ENCODE data around the gene CLIC4.
"Not testable (repeated sequence)": the region's sequence is repeated elsewhere in the genome, so short reads cannot be mapped to it uniquely, and the experiment has no call there.

CLIC4 gene
- total RNA-seq = 6.1 to 31.1 (median 10.0) reads per million in 4 experiments

DNA sequence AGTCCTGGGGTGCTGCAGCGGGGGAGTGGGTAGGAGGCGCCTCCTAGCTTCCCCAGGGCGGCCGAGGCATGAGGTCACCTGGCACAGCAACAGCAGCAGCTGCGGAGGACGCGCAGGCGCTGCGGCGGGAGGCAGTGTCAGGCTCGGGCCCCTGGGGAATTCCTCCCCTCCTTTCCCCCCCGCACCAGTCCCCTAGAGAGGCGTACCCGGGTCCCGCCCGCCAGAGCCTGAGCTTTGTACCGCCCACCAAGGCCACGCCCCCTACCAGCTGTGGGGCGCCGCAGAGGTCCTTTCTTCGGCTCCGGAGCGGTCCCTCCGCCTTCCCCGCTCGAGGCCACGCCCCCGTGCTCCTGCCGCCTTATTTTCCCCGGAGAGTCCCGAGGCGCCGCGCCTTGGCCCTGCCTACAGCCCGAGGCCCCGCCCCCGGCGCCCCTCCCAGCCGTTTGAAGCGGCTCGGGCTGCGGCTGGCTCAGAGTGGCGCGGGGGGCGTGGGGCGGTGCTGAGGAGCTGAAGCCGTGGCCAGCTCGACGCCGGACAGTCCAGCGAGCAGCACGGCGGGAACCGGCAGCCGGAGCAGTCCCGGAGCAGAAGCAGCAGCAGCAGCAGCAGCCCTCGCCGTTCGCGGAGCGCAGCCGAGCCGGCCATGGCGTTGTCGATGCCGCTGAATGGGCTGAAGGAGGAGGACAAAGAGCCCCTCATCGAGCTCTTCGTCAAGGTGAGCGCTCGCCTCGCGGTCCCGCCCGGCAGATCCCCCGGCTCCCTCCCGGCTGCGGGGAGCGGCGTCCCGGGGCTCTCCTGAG lies at the start of gene CLIC4:
CLIC4 (plus strand) TSS at position 537 of the 800 bp plus-strand sequence; CDS start at position 644, 107 bp downstream.
- peak; percentile 99 for DNase-seq

DNA sequence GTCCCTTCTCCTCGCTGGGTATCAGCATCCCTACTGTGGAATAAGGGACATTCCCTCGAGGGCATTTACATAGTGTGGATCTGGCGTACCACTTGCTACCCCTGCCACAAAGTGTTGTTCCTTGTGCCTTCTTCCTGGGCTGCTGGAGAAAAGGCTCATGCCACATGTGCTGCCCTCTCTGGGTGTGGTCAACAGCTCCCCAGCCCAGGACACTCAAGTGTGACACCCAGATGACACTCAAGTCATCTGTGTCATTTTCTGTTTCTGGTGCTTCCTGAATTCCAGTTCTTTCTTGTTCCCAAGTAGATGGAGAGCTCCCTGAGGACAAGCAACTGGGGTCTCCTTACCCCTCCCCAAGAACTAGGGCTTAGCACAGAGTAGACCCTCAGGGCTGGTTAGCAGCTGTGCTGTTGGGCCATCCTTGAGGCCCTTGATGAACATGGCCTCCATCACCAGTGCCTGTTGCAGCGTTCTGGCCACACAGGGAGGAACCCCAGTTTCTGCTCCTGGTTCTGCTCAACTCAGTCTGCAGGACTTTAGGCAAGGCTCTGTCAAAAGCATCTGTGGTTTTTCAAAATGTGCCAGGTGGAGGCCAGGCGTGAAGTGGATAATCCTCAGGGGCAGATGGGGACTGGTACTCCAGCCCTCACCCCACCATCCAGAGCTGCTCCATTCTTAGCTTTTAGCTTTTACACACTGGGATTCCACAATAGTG lies 49.0 kb upstream of the CLIC4 start:
- no peak for DNase-seq

DNA sequence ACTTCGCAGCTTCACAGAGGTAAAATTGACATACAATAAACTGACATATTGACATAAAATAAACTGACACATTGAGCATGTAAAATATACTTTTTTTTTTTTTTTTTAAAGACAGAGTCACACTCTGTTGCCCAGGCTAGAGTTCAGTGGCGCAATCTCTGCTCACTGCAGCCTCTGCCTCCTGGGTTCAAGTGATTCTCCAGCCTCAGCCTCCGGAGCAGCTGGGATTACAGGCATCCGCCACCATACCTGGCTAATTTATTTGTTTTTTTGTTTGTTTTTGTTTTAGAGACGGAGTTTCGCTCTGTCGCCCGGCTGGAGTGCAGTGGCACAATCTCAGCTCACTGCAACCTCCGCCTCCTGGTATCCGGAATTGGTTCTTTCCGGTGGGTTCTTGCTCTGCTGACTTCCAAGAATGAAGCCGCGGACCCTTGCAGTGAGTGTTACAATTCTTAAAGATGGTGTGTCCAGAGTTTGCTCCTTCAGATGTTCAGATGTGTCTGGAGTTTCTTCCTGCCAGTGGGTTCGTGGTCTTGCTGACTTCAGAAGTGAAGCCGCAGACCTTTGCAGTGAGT lies 48.4 kb upstream of the CLIC4 start:
- no peak for DNase-seq

DNA sequence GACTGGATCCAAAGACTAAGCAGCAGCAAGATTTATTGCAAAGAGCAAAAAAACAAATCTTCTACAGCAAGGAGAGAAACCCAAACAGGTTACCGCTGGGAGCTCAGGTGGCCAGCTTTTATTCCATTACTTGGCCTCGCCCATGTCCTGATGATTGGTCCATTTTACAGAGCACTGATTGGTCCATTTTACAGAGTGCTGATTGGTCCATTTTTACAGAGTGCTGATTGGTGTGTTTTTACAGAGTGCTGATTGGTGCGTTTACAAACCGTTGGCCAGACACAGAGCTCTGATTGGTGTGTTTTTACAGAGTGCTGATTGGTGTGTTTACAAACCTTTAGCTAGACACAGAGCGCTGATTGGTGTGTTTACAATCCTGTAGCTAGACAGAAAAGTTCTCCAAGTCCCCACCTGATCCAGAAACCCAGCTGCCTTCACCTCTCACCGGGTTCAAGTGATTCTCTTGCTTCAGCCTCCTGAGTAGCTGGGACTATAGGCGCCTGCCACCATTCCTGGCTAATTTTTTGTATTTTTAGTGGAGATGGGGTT lies 47.7 kb upstream of the CLIC4 start:
- DNase-seq = not testable (repeated sequence)

DNA sequence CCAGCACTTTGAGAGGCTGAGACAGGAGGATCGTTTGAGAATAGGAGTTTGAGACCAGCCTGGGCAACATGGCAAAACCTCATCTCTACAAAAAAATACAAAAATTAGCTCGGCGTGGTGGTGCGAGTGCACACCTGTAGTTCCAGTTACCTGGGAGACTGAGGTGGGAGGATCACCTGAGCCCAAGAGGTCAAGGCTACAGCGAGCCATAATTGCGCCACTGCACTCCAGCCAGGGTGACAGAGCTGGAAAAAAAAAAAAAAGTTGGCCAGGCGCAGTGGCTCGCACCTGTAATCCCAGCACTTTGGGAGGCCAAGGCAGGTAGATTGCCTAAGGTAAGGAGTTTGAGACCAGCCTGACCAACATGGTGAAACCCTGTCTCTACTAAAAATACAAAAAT lies 46.9 kb upstream of the CLIC4 start:
- DNase-seq = not testable (repeated sequence)

DNA sequence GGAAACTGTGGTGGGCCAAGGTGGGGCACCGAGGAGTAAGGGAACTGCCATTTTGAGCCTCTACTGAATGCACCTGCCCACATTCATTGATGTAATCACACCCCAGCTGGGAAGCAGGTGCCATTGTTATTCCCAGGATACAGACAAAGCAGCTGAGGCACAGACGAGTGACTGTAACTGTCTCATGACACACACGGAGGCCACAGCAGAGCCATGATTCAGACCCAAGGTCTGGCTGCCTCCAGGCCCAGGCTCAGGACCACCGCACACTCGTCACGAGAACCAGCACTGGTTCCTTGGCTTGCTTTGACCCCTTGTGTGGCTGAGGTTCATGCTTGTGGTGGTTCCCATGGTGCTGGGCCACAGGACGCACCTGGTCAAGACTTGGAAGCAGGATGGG lies 45.6 kb upstream of the CLIC4 start:
- DNase-seq = no peak

DNA sequence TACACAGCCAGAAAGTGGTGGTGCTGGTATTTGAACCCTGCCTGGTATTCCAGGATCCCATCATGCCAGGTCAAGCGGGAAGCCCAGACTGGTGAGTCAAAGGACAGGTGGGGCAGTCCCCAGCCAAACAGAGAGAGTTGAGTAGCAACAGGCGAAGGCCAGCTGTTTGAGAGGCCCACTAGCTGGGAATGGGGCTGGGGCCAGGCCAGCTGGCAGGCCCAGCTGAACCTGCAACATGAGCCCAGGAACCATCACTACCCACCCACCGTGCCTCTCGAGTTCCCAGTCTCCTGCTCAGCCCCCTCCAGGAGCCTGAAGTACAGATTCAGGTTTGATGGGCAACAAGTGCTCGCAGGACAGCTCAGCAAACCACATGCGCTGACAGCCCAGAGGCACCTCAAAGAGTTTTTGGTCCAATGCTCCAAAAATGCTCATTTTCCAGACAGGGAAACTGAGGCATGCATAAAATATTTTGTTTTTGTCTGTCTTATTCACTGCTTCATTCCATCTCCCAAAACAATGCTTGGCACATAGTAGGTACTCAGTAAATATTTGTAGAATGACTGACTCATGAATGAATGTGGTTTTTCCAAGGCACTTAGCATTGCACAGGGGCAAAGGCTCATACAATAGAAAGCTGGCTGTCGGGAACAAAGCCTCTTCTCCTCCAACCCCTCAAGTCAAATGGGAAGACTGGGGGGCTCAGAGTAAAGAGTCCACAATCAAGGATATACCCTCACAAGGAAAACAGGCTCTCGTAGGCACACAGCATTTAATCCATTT lies 42.5 kb upstream of the CLIC4 start:
- no peak for DNase-seq

DNA sequence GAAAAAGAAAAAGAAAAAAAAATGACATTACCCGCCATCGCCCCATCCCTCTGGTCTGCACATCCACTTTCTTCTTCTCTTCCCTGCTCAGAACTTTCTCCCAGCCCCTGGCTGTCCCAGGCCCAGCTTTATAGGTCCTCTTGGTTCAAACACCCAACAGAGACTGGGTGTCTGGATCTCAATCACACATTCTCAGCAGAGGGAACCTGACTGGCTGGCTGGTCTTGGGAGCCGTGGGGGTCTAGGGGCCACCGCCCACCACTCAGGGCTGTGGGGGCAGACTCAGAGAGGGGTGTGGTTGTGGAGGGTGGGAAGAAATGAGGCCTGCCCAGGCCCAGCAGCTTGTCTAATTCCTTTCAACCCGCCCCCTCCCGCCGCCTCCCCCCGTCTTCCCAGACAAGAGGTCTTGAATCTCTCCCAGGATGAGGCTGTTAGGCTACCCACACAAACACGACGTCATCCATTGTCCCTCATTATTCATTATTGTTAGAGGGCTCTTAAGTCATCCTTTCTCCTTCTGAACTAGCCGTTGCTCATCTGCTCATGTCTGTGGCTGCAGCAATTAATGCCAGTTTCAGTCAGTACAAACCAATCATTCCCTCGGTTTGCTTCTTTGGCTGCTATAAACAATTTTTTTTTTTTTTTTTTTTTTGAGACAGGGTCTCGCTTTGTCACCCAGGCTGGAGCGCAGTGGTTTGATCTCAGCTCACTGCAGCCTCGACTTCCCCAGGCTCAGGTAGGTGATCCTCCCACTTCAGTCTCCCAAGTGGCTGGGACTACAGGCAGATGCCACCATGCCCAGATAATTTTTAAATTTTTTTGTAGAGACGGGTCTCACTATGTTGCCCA lies 40.6 kb upstream of the CLIC4 start:
- DNase-seq = no peak

DNA sequence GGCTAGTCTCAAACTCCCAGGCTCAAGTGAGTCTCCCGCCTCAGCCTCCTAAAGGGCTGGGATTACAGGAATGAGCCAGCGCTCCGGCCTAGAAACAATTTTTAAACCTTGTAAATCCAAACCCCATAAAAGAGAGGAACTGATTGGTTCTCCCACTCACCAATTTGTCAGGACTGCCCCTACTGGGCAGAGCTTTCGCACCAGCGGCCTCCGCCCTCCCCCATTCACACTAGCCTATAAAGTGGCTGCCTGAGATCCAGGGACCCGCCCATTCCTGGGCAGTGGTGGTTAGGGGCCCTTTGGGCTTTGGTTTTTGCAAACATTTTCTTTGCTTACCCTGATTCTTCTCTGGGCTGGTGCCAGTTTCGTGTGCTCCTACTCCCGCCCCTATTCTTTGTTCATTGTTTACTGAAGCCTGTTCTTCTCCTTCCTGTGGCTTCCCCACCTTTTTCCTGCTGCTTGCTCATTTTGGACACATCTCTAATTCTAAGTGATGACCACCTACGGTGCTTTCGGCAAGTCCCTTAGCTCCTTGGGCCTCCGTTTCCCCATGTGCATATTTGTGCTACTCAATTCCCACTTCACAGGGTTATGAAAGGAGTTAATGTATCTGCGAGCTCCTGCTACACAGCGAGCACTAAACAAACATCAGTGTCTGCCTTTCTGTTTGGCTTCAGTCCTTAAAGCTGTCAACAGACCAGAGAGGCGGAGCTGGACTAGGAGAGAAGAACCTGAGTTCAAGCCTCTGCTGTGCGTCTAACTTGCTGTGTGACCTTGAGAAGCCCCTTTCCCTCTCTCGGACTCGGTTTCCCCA lies 39.8 kb upstream of the CLIC4 start:
- DNase-seq = no peak

DNA sequence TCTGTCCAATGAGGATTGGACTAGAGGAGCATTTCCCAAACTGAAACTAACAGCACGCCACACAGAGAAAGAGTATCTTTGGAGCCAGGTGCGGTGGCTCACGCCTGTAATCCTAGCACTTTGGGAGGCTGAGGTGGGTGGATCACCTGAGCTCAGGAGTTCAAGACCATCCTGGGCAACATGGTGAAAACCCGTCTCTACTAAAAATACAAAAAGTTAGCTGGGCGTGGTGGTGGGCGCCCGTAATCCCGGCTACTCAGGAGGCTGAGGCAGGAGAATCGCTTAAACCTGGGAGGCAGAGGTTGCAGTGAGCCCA lies 39.2 kb upstream of the CLIC4 start:
- not testable (repeated sequence) for DNase-seq

DNA sequence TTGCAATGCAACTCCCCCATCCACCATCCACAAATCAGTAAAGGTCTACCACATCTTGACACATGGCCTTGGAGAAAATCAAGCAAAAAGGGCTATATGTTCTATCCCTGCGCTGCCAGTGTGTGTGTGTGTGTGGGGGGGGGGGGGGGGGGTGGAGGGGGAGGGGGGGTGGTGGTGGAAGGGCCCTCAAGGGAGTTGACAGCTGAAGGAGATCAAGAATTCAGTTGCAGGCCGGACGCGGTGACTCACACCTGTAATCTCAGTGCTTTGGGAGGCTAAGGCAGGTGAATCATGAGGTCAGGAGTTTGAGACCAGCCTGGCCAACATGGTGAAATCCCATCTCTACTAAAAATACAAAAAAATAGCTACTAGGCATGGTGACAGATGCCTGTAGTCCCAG lies 37.6 kb upstream of the CLIC4 start:
- no peak for DNase-seq

DNA sequence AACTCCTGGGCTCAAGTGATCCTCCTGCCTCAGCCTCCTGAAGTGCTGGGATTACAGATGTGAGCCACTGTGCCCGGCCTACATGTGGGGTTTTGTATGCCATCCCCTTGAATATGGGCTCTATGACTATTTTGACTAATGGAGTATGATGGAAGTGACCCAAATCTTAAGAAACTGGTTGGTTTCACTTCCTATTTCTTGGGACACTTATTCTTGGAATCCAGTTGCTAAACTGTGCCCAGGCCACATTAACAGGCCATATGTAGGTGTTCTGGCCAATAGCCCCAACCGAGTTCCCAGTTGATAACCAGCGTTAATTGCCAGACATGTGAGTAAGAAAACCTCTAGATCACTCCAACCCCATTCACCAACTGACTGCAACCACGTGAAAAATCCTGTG lies 36.3 kb upstream of the CLIC4 start:
- no peak for DNase-seq

DNA sequence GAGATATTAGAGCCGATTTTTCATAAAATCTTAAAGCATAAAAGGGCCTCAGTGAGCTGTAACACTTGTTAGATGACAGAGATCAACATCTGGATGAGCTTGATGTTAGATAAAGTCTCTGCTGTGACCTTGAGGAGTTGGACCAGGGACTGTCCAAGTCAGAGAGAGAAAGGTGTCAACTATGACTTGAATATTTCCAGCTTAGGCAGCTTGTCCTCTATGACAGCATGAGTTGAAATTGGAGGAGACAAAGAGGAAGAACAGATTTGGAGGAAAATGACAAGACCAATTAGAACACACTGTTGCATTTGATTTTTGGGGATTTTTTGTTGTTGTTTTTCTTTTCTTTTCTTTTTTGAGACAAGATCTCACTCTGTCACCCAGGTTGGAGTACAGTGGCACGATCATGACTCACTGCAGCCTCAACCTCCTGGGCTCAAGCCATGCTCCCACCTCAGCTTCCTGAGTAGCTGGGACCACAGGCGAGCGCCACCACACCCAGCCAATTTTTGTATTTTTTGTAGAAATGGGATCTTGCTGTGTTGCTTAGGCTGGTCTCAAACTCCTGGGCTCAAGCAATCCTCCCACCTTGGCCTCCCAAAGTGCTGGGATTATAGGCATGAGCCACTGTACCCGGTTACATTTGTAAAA lies 35.3 kb upstream of the CLIC4 start:
- no peak for DNase-seq

DNA sequence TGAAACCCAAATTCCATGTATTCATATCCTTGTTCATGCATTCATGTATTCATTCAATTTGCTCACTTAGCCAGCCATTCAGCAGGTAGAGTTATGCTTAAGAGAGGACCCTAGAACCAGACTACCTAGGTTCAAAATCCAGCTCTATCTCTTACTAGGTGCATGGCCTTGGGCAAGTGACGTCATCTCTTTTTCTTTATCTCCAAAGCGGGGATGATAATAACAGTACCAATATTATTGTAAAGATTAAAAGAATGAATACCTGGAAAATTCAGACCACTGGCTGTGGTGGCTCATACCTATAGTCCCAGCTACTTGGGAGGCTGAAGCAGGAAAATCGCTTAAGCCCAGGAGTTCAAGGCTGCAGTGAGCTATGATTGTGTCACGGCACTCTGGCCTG lies 33.9 kb upstream of the CLIC4 start:
- DNase-seq = no peak

DNA sequence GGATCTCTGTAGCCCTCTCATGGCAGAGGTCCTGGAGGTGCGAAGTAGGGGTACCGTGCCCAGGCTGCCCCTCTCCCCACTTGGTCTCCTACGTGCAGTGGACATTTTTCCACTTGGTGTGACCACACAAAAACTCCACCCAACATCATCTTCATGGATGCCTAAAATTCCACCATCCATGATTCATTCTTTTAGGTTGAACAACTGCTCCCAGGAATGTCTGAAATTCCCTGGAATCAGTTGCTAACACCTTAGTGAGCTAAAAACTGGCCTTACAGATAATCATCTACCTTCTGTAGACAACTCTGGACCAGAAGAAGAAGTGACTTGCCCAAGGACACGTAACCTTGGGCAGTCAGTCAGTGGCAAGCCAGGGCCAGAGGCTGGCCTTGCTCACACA lies 32.1 kb upstream of the CLIC4 start:
- no peak for DNase-seq

DNA sequence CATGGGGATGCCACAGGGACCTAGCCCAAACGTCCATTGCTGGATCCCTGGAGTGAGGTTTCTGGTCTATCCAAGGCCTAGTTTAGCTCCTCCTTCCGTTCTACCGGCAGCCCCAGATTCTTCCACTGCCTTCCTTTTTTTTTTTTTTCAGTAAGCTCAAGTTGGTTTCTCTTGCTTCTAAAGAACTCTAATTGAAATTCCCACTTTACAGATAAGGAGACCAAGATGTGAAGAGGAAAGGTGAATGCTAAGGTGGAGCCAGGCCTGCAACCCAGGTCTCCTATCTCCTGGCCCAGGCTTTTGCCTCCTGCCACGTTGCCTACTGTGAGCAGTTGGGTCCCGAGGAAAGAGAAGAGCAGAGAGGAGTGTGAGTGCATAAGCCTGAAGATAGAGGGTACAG lies 31.5 kb upstream of the CLIC4 start:
- DNase-seq = no peak

DNA sequence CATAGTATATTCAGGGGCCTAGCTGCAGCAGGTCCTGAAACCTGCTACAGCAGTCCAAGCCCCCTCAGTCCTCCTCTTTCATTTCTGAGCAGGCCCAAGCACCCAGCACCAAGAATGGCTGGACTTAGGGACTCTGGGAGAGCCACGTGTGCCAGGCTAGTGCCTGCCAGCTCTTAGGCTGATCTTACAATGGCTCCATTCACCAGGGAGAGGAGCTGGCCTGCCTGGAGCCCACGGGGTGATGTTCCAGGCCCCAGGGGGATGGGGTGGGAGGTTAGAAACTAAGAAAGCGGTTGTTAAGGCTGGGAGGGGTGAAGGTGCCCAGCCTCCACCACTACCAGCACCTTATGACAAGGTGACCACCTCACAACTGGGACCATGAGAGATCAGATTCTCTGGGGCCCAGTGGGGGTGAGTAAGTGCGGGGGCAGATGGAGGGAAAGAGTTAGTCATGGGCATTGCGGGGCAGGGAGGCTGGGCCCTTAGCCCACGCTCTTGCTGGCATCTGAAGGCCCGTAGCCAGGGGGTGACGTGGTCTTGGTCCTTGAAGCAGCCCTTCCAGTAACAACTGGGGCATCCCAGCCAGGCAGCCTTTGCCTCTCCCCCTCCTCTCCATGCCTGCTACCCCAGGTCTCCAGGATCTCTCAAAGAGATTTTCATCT lies 30.3 kb upstream of the CLIC4 start:
- DNase-seq = no peak

DNA sequence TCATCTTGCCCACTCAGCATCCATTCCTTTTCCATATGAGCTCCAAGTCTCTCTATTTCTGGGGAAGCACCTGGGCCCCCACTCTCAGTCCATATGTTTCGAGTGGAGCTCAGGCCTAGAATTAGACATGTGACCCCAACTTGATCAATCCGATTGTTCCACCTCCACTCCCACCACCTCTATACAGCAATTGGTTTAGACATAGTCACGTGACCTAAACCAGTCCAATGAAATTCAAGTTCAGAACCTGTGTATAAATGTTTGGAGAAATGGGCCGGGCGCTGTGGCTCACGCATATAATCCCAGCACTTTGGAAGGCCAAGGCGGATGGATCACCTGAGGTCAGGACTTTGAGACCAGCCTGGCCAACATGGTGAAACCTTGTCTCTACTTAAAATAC lies 29.6 kb upstream of the CLIC4 start:
- DNase-seq = no peak

DNA sequence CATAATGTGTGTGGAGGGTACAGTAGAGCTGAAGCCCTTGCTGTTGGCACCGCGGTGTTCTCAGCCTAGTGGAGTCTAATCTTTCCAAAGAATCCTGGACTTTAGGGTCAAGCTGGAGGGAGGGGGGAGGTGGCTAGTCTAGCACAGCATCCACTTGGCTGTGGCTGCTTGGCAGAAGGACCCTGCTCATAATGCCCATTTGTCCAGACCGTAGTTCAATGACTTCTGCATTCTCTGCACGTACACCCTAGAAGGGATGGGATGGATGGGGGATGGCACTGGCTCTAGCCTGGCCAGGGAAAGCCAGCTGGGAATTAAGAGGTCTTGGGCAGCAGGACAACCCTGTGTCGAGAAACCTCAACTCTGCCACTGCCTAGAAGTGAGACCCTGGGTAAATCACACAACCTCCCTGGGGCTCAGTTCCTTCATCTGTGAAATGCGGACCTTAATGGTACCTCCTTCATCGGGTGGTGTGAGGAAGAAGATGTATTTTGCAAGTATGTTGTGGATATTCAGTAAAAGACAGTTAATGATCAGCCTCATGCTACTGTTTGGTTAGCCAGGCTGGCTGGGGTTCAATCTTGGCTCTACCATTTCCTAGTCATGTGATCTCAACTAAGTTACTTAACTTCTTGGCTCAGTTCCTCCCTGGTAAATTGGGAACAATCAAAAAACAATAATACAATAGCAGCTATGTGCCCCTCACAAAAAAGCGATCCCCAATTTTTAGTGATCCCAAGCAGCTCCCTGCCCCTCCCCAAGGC lies 27.2 kb upstream of the CLIC4 start:
- no peak for DNase-seq
